Activated naive CD8-positive, alpha-beta T cell (primary cell): ENCODE data around the gene INPP4B.

Experiments
- H3K27ac Mint-ChIP-seq: one replicate; pipeline ENCODE4 v1.8.0; 2021; ENCODE audit warnings: mixed read lengths
- H3K27me3 Mint-ChIP-seq: one replicate; pipeline ENCODE4 v1.8.0; 2021; ENCODE audit warnings: mixed read lengths
- H3K36me3 Mint-ChIP-seq: one replicate; pipeline ENCODE4 v1.8.0; 2021; ENCODE audit warnings: mixed read lengths
- H3K4me1 Mint-ChIP-seq: one replicate; pipeline ENCODE4 v1.8.0; 2021; ENCODE audit warnings: low read depth, mixed read lengths
- H3K4me3 Mint-ChIP-seq: one replicate; pipeline ENCODE4 v1.8.0; 2021; ENCODE audit warnings: mild to moderate bottlenecking, mixed read lengths
- H3K9me3 Mint-ChIP-seq: one replicate; pipeline ENCODE4 v1.8.0; 2021; ENCODE audit warnings: low read depth, mixed read lengths

Gene INPP4B

GRCh38 chr4:142036795-142037583 is 809.1 kb downstream of the INPP4B start:
- H3K4me3 Mint-ChIP-seq, result no peak overlapping the region
- no peaks in the 10 kb centered on the region for H3K27me3 Mint-ChIP-seq
- H3K36me3 Mint-ChIP-seq, result peaks cover 11% of the 10 kb centered on the region
- peaks cover 18% of the 10 kb centered on the region for H3K4me1 Mint-ChIP-seq
- H3K27ac Mint-ChIP-seq, result no peak overlapping the region
- no peaks in the 10 kb centered on the region for H3K9me3 Mint-ChIP-seq

- Mint-ChIP-seq H3K4me1 (peaks cover 11% of the 10 kb centered on the region), H3K27ac (no peak overlapping the region), H3K4me3 (no peak overlapping the region), H3K9me3 (no peaks in the 10 kb centered on the region), H3K36me3 (peaks cover 15% of the 10 kb centered on the region), H3K27me3 (no peaks in the 10 kb centered on the region)
Observed at GRCh38 chr4:142035566-142035965, 810.5 kb downstream of the INPP4B start.

- no peak overlapping the region for H3K4me3 Mint-ChIP-seq
- H3K36me3 Mint-ChIP-seq, result peaks cover 15% of the 10 kb centered on the region
- no peaks in the 10 kb centered on the region for H3K27me3 Mint-ChIP-seq
- H3K4me1 Mint-ChIP-seq, result peaks cover 4% of the 10 kb centered on the region
- no peaks in the 10 kb centered on the region for H3K9me3 Mint-ChIP-seq
- peak overlapping the region; percentile 64 for H3K27ac Mint-ChIP-seq
Observed at GRCh38 chr4:142034101-142034500, 812.0 kb downstream of the INPP4B start.

- Mint-ChIP-seq H3K36me3 (peaks cover 23% of the 10 kb centered on the region), H3K4me1 (peaks cover 2% of the 10 kb centered on the region)
Observed at GRCh38 chr4:142030010-142030409, 816.1 kb downstream of the INPP4B start.

GRCh38 chr4:142021761-142022160 is 824.3 kb downstream of the INPP4B start:
- Mint-ChIP-seq H3K27me3 (no peaks in the 10 kb centered on the region), H3K4me3 (no peak overlapping the region), H3K36me3 (peaks cover 3% of the 10 kb centered on the region), H3K27ac (no peak overlapping the region), H3K9me3 (no peaks in the 10 kb centered on the region), H3K4me1 (no peaks in the 10 kb centered on the region)

More at GRCh38 chr4:142030010-142030409, 816.1 kb downstream of the INPP4B start:
- Mint-ChIP-seq H3K9me3 (no peaks in the 10 kb centered on the region), H3K27me3 (no peaks in the 10 kb centered on the region), H3K4me3 (no peak overlapping the region), H3K27ac (no peak overlapping the region)

GRCh38 chr4:142021181-142021580 is 824.9 kb downstream of the INPP4B start:
- no peaks in the 10 kb centered on the region for H3K4me1 Mint-ChIP-seq
- H3K9me3 Mint-ChIP-seq, result no peaks in the 10 kb centered on the region
- peaks cover 3% of the 10 kb centered on the region for H3K36me3 Mint-ChIP-seq
- H3K27ac Mint-ChIP-seq, result peak overlapping the region; percentile 24
- H3K27me3 Mint-ChIP-seq, result no peaks in the 10 kb centered on the region
- H3K4me3 Mint-ChIP-seq, result no peak overlapping the region

GRCh38 chr4:142016031-142016430 is 830.1 kb downstream of the INPP4B start:
- no peak overlapping the region for H3K4me3 Mint-ChIP-seq
- peaks cover 13% of the 10 kb centered on the region for H3K9me3 Mint-ChIP-seq
- H3K27ac Mint-ChIP-seq, result no peak overlapping the region
- peaks cover 2% of the 10 kb centered on the region for H3K27me3 Mint-ChIP-seq
- peaks cover 8% of the 10 kb centered on the region for H3K36me3 Mint-ChIP-seq
- H3K4me1 Mint-ChIP-seq, result no peaks in the 10 kb centered on the region

- Mint-ChIP-seq H3K9me3 (peaks cover 22% of the 10 kb centered on the region), H3K4me1 (no peaks in the 10 kb centered on the region), H3K36me3 (peaks cover 9% of the 10 kb centered on the region), H3K27ac (no peak overlapping the region), H3K4me3 (no peak overlapping the region), H3K27me3 (peaks cover 5% of the 10 kb centered on the region)
Observed at GRCh38 chr4:142009751-142010150, 836.4 kb downstream of the INPP4B start.

GRCh38 chr4:142005519-142005918 is 840.6 kb downstream of the INPP4B start:
- Mint-ChIP-seq H3K9me3 (peaks cover 9% of the 10 kb centered on the region), H3K36me3 (peaks cover 2% of the 10 kb centered on the region), H3K27me3 (peaks cover 2% of the 10 kb centered on the region)

GRCh38 chr4:141999446-142000143 is 846.5 kb downstream of the INPP4B start:
- Mint-ChIP-seq H3K4me1 (no peaks in the 10 kb centered on the region), H3K36me3 (no peaks in the 10 kb centered on the region), H3K4me3 (no peak overlapping the region), H3K27ac (no peak overlapping the region), H3K9me3 (no peaks in the 10 kb centered on the region), H3K27me3 (peaks cover 4% of the 10 kb centered on the region)

More at GRCh38 chr4:142005519-142005918, 840.6 kb downstream of the INPP4B start:
- H3K27ac Mint-ChIP-seq, result no peak overlapping the region
- no peak overlapping the region for H3K4me3 Mint-ChIP-seq
- no peaks in the 10 kb centered on the region for H3K4me1 Mint-ChIP-seq

- H3K4me3 Mint-ChIP-seq, result no peak overlapping the region
- no peaks in the 10 kb centered on the region for H3K4me1 Mint-ChIP-seq
- peaks cover 3% of the 10 kb centered on the region for H3K27me3 Mint-ChIP-seq
- H3K27ac Mint-ChIP-seq, result no peak overlapping the region
- peaks cover 11% of the 10 kb centered on the region for H3K9me3 Mint-ChIP-seq
- peaks cover 2% of the 10 kb centered on the region for H3K36me3 Mint-ChIP-seq
Observed at GRCh38 chr4:141995056-141995455, 851.0 kb downstream of the INPP4B start.

GRCh38 chr4:141977433-141977832 is 868.7 kb downstream of the INPP4B start:
- no peak overlapping the region for H3K4me3 Mint-ChIP-seq
- H3K27me3 Mint-ChIP-seq, result peaks cover 4% of the 10 kb centered on the region
- H3K36me3 Mint-ChIP-seq, result no peaks in the 10 kb centered on the region
- no peak overlapping the region for H3K27ac Mint-ChIP-seq
- H3K9me3 Mint-ChIP-seq, result peaks cover 3% of the 10 kb centered on the region
- no peaks in the 10 kb centered on the region for H3K4me1 Mint-ChIP-seq
